ENCODE data around the gene ORAI3. TPM values are rescaled to one million over a fixed set of nuclear protein-coding genes. Genes with fewer than 3 reads are reported as not detected.

ORAI3 gene
- total and polyA plus RNA-seq, 4 donors, result 9.1 to 21.7 (median 16.3) TPM

DNA sequence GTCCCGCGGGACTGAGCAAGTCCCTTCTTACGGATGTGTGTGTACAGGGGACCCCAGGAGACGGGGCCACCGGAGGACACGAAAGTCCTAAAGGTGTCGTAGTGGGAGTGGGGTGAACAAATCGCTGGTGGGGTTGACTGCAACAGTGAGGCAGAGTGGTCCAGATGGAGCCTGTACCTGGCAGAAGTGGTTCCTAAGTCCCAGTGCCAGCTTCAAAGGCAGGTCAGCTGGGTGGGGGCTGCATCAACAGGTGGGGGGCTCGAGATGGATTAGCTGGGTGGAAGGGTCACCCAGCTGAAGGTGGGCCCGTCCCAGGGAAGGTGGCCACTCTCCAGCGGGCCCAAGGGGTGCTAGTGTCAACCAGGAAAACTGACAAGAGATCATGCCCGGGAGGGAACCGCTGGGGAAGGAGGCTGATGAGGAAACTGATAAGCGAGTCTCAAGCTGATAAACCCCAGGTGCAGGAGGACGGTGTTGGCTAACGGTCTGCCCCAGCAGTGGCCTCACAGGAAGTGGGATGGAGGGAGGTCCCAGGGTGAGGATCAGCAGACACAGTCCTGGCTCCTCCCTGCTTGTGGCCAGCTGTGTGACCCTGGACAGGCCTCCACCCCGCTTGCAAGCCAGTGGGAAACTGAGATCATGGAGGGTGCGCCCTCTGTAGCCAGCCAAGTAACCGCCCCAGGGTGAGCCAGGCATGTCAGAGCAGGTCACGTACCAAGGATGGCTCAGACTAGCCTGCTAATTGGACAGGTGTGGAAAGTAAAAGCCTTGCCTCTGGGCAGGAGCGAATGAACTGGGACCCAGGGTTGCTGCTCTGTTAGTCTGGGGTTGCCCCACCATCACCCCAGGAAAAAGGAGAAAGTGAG lies 1.0 kb downstream of the ORAI3 start:
- intact Hi-C loops (cut with DNase I), result loop anchor here in 1 of 2 donors (10.0 kb wide), 1 partner anchor 125 kb away; the partner anchor contains the start of genes ZNF646 and ZNF668
- Histone ChIP-seq H3K4me3 (ENCODE audit: low read length in 2 of 2) (peak overlapping the region; percentile 73 to 78), H3K9me3 (ENCODE audit: control insufficient read depth, low read length) (no peaks in the 10 kb centered on the region), H3K27me3 (ENCODE audit: control insufficient read depth in 1 of 2, insufficient read depth in 2 of 2, low read length in 1 of 2) (no peaks in the 10 kb centered on the region), H3K4me1 (ENCODE audit: control insufficient read depth in 1 of 2, insufficient read depth in 2 of 2, low read length in 2 of 2) (no peaks in the 10 kb centered on the region), H3K27ac (ENCODE audit: low read depth in 1 of 2, low read length in 2 of 2) (peak overlapping the region in 1 of 2 donors; percentile 22), H3K36me3 (ENCODE audit: control insufficient read depth in 1 of 2, insufficient read depth in 2 of 2, low read length in 1 of 2) (peaks cover 0 to 3% of the 10 kb centered on the region in 2 donors)
- 11% methylated on average over 21 of the region's 21 CpGs for WGBS, 2 donors
- DNase-seq (peak; percentile 88 to 93), ATAC-seq (ENCODE audit: low FRiP score) (peak; percentile 55)

DNA sequence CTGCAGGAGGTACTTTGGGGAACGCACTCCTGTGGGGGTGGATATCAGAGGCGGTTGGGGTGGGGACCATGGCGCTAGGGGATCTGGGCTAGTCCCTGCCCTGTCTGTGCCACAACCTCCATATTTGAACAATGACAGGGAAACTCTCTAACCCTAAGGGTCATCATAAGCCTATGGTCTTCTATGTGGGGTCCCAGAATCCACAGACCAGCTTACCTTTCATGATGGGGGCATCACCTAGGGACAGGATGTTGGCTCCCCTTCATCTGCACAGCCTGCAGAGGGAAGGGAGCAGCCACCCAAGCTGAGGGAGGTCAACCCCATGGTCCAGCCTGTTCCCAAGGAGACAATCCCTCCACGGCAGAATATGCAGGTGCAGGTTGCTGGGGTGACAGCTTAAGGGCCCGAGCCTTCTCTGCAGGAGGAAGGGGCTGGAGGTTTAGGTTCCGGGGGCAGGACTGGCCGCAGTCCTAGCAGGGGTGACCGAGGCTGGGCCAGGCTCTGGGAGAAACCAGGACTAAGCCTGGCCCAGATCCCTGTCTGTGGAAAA lies 1.7 kb downstream of the ORAI3 start:
- Histone ChIP-seq H3K36me3 (ENCODE audit: control insufficient read depth in 1 of 2, insufficient read depth in 2 of 2, low read length in 1 of 2) (peaks cover 0 to 3% of the 10 kb centered on the region in 2 donors), H3K4me3 (ENCODE audit: low read length in 2 of 2) (no peak overlapping the region), H3K9me3 (ENCODE audit: control insufficient read depth, low read length) (no peaks in the 10 kb centered on the region), H3K4me1 (ENCODE audit: control insufficient read depth in 1 of 2, insufficient read depth in 2 of 2, low read length in 2 of 2) (no peaks in the 10 kb centered on the region), H3K27me3 (ENCODE audit: control insufficient read depth in 1 of 2, insufficient read depth in 2 of 2, low read length in 1 of 2) (no peaks in the 10 kb centered on the region), H3K27ac (ENCODE audit: low read depth in 1 of 2, low read length in 2 of 2) (no peak overlapping the region)
- WGBS, 2 donors, result 75 to 79% methylated on average over 8 of the region's 8 CpGs
- no peak for DNase-seq
- intact Hi-C loops (cut with DNase I), result loop anchor here in 1 of 2 donors (10.0 kb wide), 1 partner anchor 124 kb away; the partner anchor contains the start of genes ZNF646 and ZNF668
- no peak for ATAC-seq (ENCODE audit: low FRiP score)

DNA sequence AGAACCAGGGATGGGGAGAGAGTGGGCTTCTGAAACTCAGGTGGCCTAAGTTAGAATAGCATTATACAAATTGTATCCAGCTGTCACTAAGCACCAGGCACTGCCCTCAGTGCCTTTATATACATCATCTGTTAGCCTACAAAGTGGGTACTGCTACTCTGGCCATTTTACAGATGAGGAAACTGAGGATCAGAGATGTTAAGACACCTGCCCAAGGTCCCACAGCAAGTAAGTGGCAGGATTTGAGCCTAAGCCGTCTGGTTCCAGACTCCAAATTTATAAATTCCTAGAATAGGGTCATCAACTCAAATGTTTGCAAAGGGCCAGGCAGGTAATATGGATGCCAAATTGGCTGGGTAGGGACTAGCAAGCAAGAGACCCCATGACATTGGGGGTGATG lies 2.3 kb downstream of the ORAI3 start:
- no peaks in the 10 kb centered on the region for H3K4me1 ChIP-seq (ENCODE audit: control insufficient read depth in 1 of 2, insufficient read depth in 2 of 2, low read length in 2 of 2)
- no peak for ATAC-seq (ENCODE audit: low FRiP score)

DNA sequence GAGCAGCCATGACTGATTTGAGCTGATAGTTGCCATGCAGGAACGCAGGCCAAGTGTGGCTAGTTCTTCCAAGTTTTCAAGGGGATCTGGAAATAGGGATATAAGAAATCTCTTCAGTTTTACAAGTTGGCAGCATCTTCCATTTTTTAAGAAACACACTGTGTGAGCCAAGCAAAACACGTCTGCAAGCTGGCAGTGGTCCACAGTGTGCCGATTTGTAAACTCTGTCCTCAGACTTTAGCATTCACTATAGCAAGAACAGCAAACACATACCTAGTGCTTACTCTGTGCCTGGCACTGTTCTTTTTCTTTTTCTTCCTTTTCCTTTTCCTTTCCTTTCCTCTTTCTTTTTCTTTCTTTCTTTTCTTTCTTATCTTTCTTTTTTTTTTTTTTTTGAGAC lies 2.9 kb downstream of the ORAI3 start:
- Histone ChIP-seq H3K9me3 (ENCODE audit: control insufficient read depth, low read length) (no peaks in the 10 kb centered on the region), H3K27me3 (ENCODE audit: control insufficient read depth in 1 of 2, insufficient read depth in 2 of 2, low read length in 1 of 2) (no peaks in the 10 kb centered on the region), H3K27ac (ENCODE audit: low read depth in 1 of 2, low read length in 2 of 2) (no peak overlapping the region), H3K4me3 (ENCODE audit: low read length in 2 of 2) (no peak overlapping the region), H3K36me3 (ENCODE audit: control insufficient read depth in 1 of 2, insufficient read depth in 2 of 2, low read length in 1 of 2) (peaks cover 0 to 2% of the 10 kb centered on the region in 2 donors), H3K4me1 (ENCODE audit: control insufficient read depth in 1 of 2, insufficient read depth in 2 of 2, low read length in 2 of 2) (no peaks in the 10 kb centered on the region)
- intact Hi-C loops (cut with DNase I), result loop anchor here in 1 of 2 donors (10.0 kb wide), 1 partner anchor 123 kb away; the partner anchor contains the start of genes ZNF646 and ZNF668
- DNase-seq, result peak; percentile 88 to 92
- WGBS, 2 donors, result 3 to 4% methylated on average over 3 of the region's 3 CpGs
- ATAC-seq (ENCODE audit: low FRiP score), result no peak

More for the DNA sequence above, 2.3 kb downstream of the ORAI3 start:
- Histone ChIP-seq H3K27ac (ENCODE audit: low read depth in 1 of 2, low read length in 2 of 2) (peak overlapping the region in 1 of 2 donors; percentile 34), H3K9me3 (ENCODE audit: control insufficient read depth, low read length) (no peaks in the 10 kb centered on the region), H3K36me3 (ENCODE audit: control insufficient read depth in 1 of 2, insufficient read depth in 2 of 2, low read length in 1 of 2) (peaks cover 0 to 3% of the 10 kb centered on the region in 2 donors), H3K4me3 (ENCODE audit: low read length in 2 of 2) (no peak overlapping the region), H3K27me3 (ENCODE audit: control insufficient read depth in 1 of 2, insufficient read depth in 2 of 2, low read length in 1 of 2) (no peaks in the 10 kb centered on the region)
- no peak for DNase-seq
- 7 to 10% methylated on average over 1 of the region's 1 CpG for WGBS, 2 donors
- intact Hi-C loops (cut with DNase I), result loop anchor here in 1 of 2 donors (10.0 kb wide), 1 partner anchor 124 kb away; the partner anchor contains the start of genes ZNF646 and ZNF668

DNA sequence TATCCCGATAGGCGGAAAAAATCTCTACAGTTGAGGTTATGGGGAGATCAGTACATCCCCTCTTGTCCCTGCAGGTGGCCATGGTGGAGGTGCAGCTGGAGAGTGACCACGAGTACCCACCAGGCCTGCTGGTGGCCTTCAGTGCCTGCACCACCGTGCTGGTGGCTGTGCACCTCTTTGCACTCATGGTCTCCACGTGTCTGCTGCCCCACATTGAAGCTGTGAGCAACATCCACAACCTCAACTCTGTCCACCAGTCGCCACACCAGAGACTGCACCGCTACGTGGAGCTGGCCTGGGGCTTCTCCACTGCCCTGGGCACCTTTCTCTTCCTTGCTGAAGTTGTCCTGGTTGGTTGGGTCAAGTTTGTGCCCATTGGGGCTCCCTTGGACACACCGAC lies 4.2 kb downstream of the ORAI3 start:
- no peaks in the 10 kb centered on the region for H3K27me3 ChIP-seq (ENCODE audit: control insufficient read depth in 1 of 2, insufficient read depth in 2 of 2, low read length in 1 of 2)
- intact Hi-C loops (cut with DNase I), result loop anchor here in 1 of 2 donors (10.0 kb wide), 1 partner anchor 122 kb away; the partner anchor contains the start of genes ZNF646 and ZNF668
- H3K4me1 ChIP-seq (ENCODE audit: control insufficient read depth in 1 of 2, insufficient read depth in 2 of 2, low read length in 2 of 2), result no peaks in the 10 kb centered on the region
- no peaks in the 10 kb centered on the region for H3K9me3 ChIP-seq (ENCODE audit: control insufficient read depth, low read length)
- 78 to 83% methylated on average over 9 of the region's 9 CpGs for WGBS, 2 donors
- H3K27ac ChIP-seq (ENCODE audit: low read depth in 1 of 2, low read length in 2 of 2), result no peak overlapping the region
- DNase-seq (no peak), ATAC-seq (ENCODE audit: low FRiP score) (no peak)
- H3K4me3 ChIP-seq (ENCODE audit: low read length in 2 of 2), result no peak overlapping the region
- H3K36me3 ChIP-seq (ENCODE audit: control insufficient read depth in 1 of 2, insufficient read depth in 2 of 2, low read length in 1 of 2), result no peaks in the 10 kb centered on the region

DNA sequence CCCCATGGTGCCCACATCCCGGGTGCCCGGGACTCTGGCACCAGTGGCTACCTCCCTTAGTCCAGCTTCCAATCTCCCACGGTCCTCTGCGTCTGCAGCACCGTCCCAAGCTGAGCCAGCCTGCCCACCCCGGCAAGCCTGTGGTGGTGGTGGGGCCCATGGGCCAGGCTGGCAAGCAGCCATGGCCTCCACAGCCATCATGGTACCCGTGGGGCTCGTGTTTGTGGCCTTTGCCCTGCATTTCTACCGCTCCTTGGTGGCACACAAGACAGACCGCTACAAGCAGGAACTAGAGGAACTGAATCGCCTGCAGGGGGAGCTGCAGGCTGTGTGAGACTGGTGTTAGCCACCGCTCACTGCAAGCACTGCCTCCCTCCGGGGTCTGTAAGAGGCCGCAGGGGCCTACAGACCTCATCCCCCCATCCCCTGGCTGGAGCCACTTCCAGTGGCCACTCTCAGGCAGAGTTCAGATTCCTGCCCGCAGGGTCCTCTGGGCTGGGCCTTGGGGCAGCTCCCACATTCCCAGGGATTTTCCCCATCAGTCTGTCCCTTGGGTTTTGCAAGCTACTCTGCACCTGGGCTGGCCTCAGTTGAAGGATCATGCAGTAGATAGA lies 4.8 kb downstream of the ORAI3 start:
- intact Hi-C loops (cut with DNase I), result loop anchor here in 1 of 2 donors (10.0 kb wide), 1 partner anchor 121 kb away; the partner anchor contains the start of genes ZNF646 and ZNF668
- no peaks in the 10 kb centered on the region for H3K9me3 ChIP-seq (ENCODE audit: control insufficient read depth, low read length)
- DNase-seq, result peak; percentile 78 to 84
- no peaks in the 10 kb centered on the region for H3K36me3 ChIP-seq (ENCODE audit: control insufficient read depth in 1 of 2, insufficient read depth in 2 of 2, low read length in 1 of 2)
- H3K4me1 ChIP-seq (ENCODE audit: control insufficient read depth in 1 of 2, insufficient read depth in 2 of 2, low read length in 2 of 2), result no peaks in the 10 kb centered on the region
- ATAC-seq (ENCODE audit: low FRiP score), result no peak
- H3K27ac ChIP-seq (ENCODE audit: low read depth in 1 of 2, low read length in 2 of 2), result no peak overlapping the region
- no peak overlapping the region for H3K4me3 ChIP-seq (ENCODE audit: low read length in 2 of 2)
- H3K27me3 ChIP-seq (ENCODE audit: control insufficient read depth in 1 of 2, insufficient read depth in 2 of 2, low read length in 1 of 2), result no peaks in the 10 kb centered on the region
- WGBS, 2 donors, result 22 to 24% methylated on average over 15 of the region's 15 CpGs

DNA sequence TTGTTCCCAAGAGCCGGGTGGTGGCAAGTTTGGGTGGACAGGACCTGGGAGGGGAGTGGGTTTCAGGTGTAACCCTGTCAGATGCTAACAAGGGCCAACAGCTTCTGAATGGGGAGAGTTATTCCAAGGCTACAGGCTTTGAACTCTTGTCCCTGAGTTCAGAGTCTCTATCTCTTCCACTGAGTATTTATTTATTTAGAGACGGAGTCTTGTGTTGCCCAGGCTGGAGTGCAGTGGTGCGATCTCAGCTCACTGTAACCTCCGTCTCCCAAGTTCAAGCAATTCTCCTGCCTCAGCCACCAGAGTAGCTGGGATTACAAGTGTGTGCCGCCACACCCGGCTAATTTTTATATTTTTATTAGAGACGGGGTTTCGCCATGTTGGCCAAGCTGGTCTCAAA lies 6.1 kb downstream of the ORAI3 start:
- ATAC-seq (ENCODE audit: low FRiP score) (no peak), DNase-seq (no peak)
- Histone ChIP-seq H3K4me1 (ENCODE audit: control insufficient read depth in 1 of 2, insufficient read depth in 2 of 2, low read length in 2 of 2) (no peaks in the 10 kb centered on the region), H3K27me3 (ENCODE audit: control insufficient read depth in 1 of 2, insufficient read depth in 2 of 2, low read length in 1 of 2) (no peaks in the 10 kb centered on the region), H3K9me3 (ENCODE audit: control insufficient read depth, low read length) (no peaks in the 10 kb centered on the region), H3K36me3 (ENCODE audit: control insufficient read depth in 1 of 2, insufficient read depth in 2 of 2, low read length in 1 of 2) (no peaks in the 10 kb centered on the region), H3K4me3 (ENCODE audit: low read length in 2 of 2) (no peak overlapping the region), H3K27ac (ENCODE audit: low read depth in 1 of 2, low read length in 2 of 2) (no peak overlapping the region)
- intact Hi-C loops (cut with DNase I), result loop anchor here in 1 of 2 donors (10.0 kb wide), 1 partner anchor 120 kb away; the partner anchor contains the start of genes ZNF646 and ZNF668
- WGBS, 2 donors, result 66 to 68% methylated on average over 8 of the region's 8 CpGs
